Neural cell (in vitro differentiated cells): Measurements from ENCODE around the gene NECAP2. TPM values are rescaled to one million over a fixed set of nuclear protein-coding genes. Genes with fewer than 3 reads are reported as not detected.
"Not testable (repeated sequence)": the region's sequence is repeated elsewhere in the genome, so short reads cannot be mapped to it uniquely, and the experiment has no call there.

Source experiments
- H2AFZ ChIP-seq: fragments of 200-600, 300-800 bp; sonication (generic), shearing (Covaris generic); 2 replicates; pipeline ENCODE4 v1.6.0; 2014; ENCODE audit warnings: low read depth, mild to moderate bottlenecking, antibody characterized with exemption, low read length, moderate library complexity
- H3F3A ChIP-seq: fragments of 200-600 bp; shearing (Covaris generic); 2 replicates; pipeline ENCODE4 v1.6.1; 2016; ENCODE audit warnings: mild to moderate bottlenecking, moderate library complexity, mixed read lengths, antibody characterized with exemption, low read length; ENCODE audit not compliant: insufficient read depth, poor library complexity, severe bottlenecking
- H3K27ac ChIP-seq: fragments of 200-600, 300-800 bp; sonication (generic), shearing (Covaris generic); 2 replicates; pipeline ENCODE4 v1.5.1; 2014; ENCODE audit warnings: mild to moderate bottlenecking, low read length, moderate library complexity
- H3K27me3 ChIP-seq: fragments of 300-800, 200-600 bp; sonication (generic), shearing (Covaris generic); 2 replicates; pipeline ENCODE4 v1.6.0; 2014; ENCODE audit warnings: mild to moderate bottlenecking, low read depth, low read length, moderate library complexity; ENCODE audit not compliant: insufficient read depth
- H3K36me3 ChIP-seq: fragments of 300-800, 200-600 bp; sonication (generic), shearing (Covaris generic); 2 replicates; pipeline ENCODE4 v1.5.1; 2014; ENCODE audit warnings: mild to moderate bottlenecking, antibody characterized with exemption, low read length, moderate library complexity; ENCODE audit not compliant: insufficient read depth
- H3K4me2 ChIP-seq: fragments of 300-800, 200-600 bp; sonication (generic), shearing (Covaris generic); 2 replicates; pipeline ENCODE4 v1.6.0; 2014; ENCODE audit warnings: mild to moderate bottlenecking, low read length
- H3K4me3 ChIP-seq: fragments of 300-800, 200-600 bp; sonication (generic), shearing (Covaris generic); 2 replicates; pipeline ENCODE4 v1.5.1; 2014; ENCODE audit warnings: mild to moderate bottlenecking, low read length, moderate library complexity
- H3K79me2 ChIP-seq: fragments of 200-600 bp; shearing (Covaris generic); replicated peaks from 2 replicates; pipeline ENCODE4 v1.6.0; 2014; ENCODE audit warnings: mild to moderate bottlenecking, low read length, moderate library complexity; ENCODE audit not compliant: insufficient read depth
- H3K9ac ChIP-seq: fragments of 300-800, 200-600 bp; sonication (generic), shearing (Covaris generic); 2 replicates; pipeline ENCODE4 v1.6.1; 2016; ENCODE audit warnings: mild to moderate bottlenecking, low read length, mixed read lengths
- H3K9me2 ChIP-seq: fragments of 200-600 bp; shearing (Covaris generic); 2 replicates; pipeline ENCODE4 v1.6.1; 2016; ENCODE audit warnings: mild to moderate bottlenecking, low read length, mixed read lengths; ENCODE audit not compliant: insufficient read depth
- H3K9me3 ChIP-seq: fragments of 200-600, 300-800 bp; sonication (generic), shearing (Covaris generic); 2 replicates; pipeline ENCODE4 v1.6.1; 2016; ENCODE audit warnings: mild to moderate bottlenecking, mixed run types, low read length, moderate library complexity, mixed read lengths
- H4K20me1 ChIP-seq: fragments of 200-600 bp; shearing (Covaris generic); 2 replicates; pipeline ENCODE4 v1.6.1; 2016; ENCODE audit warnings: mild to moderate bottlenecking, mixed run types; ENCODE audit not compliant: insufficient read depth
- EP300 ChIP-seq: fragments of 450-650 bp; conservative IDR thresholded peaks from 2 replicates; pipeline ENCODE4 v1.6.1; 2014; ENCODE audit warnings: antibody characterized with exemption, mild to moderate bottlenecking, moderate library complexity; ENCODE audit not compliant: poor library complexity, severe bottlenecking
- EZH2 ChIP-seq: fragments of 200-600, 300-800 bp; shearing (Covaris generic), sonication (generic); IDR thresholded peaks from 2 replicates; pipeline ENCODE4 v1.6.1; 2014; ENCODE audit warnings: antibody characterized with exemption, low read length, borderline replicate concordance, mild to moderate bottlenecking; ENCODE audit not compliant: insufficient read depth, poor library complexity, severe bottlenecking
- MXI1 ChIP-seq: fragments of 450-650 bp; conservative IDR thresholded peaks from 2 replicates; pipeline ENCODE4 v1.6.1; 2014; ENCODE audit warnings: antibody characterized with exemption, mild to moderate bottlenecking; ENCODE audit not compliant: poor library complexity, severe bottlenecking
- POLR2AphosphoS5 ChIP-seq: IDR thresholded peaks from 2 replicates; pipeline ENCODE4 v1.6.1; 2012
- RAD21 ChIP-seq: fragments of 450-650 bp; conservative IDR thresholded peaks from 2 replicates; pipeline ENCODE4 v1.6.1; 2014; ENCODE audit warnings: antibody characterized with exemption, mild to moderate bottlenecking, moderate library complexity
- SMC3 ChIP-seq: fragments of 450-650 bp; conservative IDR thresholded peaks from 2 replicates; pipeline ENCODE4 v1.6.1; 2014; ENCODE audit warnings: antibody characterized with exemption, mild to moderate bottlenecking, moderate library complexity; ENCODE audit not compliant: poor library complexity
- TAF1 ChIP-seq: IDR thresholded peaks from 2 replicates; pipeline ENCODE4 v1.6.1; 2012; ENCODE audit warnings: low read depth
- polyA plus RNA-seq: library from polyadenylated mRNA; depleted of rRNA; stranded (reverse); fragments of >200 nt; gene quantifications from 2 replicates; pipeline ENCODE4 v1.2.3, GENCODE V29; 2014
- TF ChIP-seq, protein P1 (sequence below): IDR thresholded peaks from 2 replicates; pipeline ENCODE4 v1.6.1; 2012; ENCODE audit warnings: borderline replicate concordance
- TF ChIP-seq, protein P2 (sequence below): fragments of 450-650 bp; IDR thresholded peaks from 2 replicates; pipeline ENCODE4 v1.5.1; 2014; ENCODE audit warnings: antibody characterized with exemption, mild to moderate bottlenecking, moderate library complexity; ENCODE audit not compliant: poor library complexity, severe bottlenecking

Gene NECAP2
- polyA plus RNA-seq, 1 donor from 2014 or later, result 80.2 TPM

DNA sequence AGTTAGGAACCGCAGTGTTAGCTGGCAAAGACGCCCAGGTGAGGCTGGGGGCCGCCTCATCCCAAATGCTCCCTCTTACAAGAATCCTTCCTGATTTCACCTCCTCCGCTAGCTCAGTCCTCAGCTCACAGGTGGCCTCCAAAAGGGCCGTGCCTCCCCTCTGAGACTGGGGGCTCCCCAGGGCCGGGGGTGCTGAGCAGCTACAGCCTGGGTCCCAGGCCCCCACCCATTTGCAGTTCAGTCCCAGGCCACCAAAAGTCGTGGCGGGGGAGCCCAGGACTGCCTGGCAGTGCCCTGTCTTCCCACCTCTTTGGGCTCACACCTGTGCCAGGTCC is 43.9 kb downstream of the NECAP2 start:
- no peak overlapping the region for H3K4me2 ChIP-seq
- no peak overlapping the region for H3K27ac ChIP-seq
- no peaks in the 10 kb centered on the region for H3K9me2 ChIP-seq
- TF ChIP-seq MXI1 (no peak), RAD21 (no peak), SMC3 (no peak)
- no peaks in the 10 kb centered on the region for H3F3A ChIP-seq
- no peaks in the 10 kb centered on the region for H3K79me2 ChIP-seq
- H3K9me3 ChIP-seq, result no peaks in the 10 kb centered on the region
- no peaks in the 10 kb centered on the region for H3K36me3 ChIP-seq
- no peak overlapping the region for H2AFZ ChIP-seq
- no peak overlapping the region for H3K9ac ChIP-seq
- H4K20me1 ChIP-seq, result no peaks in the 10 kb centered on the region
- H3K4me3 ChIP-seq, result no peak overlapping the region
- H3K27me3 ChIP-seq, result no peaks in the 10 kb centered on the region

DNA sequence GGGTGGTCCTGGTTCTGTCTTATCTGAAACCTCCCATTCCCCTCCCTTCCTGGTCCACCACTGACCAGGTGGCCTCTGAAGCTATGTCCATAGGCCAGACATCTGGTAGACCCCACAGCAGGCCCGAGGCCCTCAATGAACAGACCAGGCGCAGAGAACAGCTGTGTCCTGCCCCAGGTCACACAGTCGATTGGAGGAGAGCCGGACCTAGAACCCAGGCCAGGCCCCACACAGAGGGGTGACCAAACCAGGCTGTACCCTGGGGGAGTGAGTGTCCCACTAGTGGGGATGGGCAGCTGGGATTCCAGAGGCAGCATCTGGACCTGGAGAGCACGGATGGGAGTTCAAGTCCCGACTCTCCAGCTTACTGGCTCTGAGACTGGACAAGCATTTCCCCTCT is 44.4 kb downstream of the NECAP2 start:
- Histone ChIP-seq H3K4me3 (no peak overlapping the region), H3K9me3 (no peaks in the 10 kb centered on the region), H3K9me2 (no peaks in the 10 kb centered on the region), H4K20me1 (no peaks in the 10 kb centered on the region), H3K27ac (no peak overlapping the region), H3K9ac (no peak overlapping the region), H3K36me3 (no peaks in the 10 kb centered on the region), H3F3A (no peaks in the 10 kb centered on the region), H3K79me2 (no peaks in the 10 kb centered on the region), H3K4me2 (no peak overlapping the region), H3K27me3 (no peaks in the 10 kb centered on the region), H2AFZ (no peak overlapping the region)
- TF ChIP-seq, protein P1, sequence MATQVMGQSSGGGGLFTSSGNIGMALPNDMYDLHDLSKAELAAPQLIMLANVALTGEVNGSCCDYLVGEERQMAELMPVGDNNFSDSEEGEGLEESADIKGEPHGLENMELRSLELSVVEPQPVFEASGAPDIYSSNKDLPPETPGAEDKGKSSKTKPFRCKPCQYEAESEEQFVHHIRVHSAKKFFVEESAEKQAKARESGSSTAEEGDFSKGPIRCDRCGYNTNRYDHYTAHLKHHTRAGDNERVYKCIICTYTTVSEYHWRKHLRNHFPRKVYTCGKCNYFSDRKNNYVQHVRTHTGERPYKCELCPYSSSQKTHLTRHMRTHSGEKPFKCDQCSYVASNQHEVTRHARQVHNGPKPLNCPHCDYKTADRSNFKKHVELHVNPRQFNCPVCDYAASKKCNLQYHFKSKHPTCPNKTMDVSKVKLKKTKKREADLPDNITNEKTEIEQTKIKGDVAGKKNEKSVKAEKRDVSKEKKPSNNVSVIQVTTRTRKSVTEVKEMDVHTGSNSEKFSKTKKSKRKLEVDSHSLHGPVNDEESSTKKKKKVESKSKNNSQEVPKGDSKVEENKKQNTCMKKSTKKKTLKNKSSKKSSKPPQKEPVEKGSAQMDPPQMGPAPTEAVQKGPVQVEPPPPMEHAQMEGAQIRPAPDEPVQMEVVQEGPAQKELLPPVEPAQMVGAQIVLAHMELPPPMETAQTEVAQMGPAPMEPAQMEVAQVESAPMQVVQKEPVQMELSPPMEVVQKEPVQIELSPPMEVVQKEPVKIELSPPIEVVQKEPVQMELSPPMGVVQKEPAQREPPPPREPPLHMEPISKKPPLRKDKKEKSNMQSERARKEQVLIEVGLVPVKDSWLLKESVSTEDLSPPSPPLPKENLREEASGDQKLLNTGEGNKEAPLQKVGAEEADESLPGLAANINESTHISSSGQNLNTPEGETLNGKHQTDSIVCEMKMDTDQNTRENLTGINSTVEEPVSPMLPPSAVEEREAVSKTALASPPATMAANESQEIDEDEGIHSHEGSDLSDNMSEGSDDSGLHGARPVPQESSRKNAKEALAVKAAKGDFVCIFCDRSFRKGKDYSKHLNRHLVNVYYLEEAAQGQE, result no peak
- TF ChIP-seq POLR2AphosphoS5 (no peak), RAD21 (no peak), MXI1 (no peak), EZH2 (no peak), EP300 (no peak), SMC3 (no peak), TAF1 (no peak)
- TF ChIP-seq, protein P2, sequence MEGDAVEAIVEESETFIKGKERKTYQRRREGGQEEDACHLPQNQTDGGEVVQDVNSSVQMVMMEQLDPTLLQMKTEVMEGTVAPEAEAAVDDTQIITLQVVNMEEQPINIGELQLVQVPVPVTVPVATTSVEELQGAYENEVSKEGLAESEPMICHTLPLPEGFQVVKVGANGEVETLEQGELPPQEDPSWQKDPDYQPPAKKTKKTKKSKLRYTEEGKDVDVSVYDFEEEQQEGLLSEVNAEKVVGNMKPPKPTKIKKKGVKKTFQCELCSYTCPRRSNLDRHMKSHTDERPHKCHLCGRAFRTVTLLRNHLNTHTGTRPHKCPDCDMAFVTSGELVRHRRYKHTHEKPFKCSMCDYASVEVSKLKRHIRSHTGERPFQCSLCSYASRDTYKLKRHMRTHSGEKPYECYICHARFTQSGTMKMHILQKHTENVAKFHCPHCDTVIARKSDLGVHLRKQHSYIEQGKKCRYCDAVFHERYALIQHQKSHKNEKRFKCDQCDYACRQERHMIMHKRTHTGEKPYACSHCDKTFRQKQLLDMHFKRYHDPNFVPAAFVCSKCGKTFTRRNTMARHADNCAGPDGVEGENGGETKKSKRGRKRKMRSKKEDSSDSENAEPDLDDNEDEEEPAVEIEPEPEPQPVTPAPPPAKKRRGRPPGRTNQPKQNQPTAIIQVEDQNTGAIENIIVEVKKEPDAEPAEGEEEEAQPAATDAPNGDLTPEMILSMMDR, result no peak

DNA sequence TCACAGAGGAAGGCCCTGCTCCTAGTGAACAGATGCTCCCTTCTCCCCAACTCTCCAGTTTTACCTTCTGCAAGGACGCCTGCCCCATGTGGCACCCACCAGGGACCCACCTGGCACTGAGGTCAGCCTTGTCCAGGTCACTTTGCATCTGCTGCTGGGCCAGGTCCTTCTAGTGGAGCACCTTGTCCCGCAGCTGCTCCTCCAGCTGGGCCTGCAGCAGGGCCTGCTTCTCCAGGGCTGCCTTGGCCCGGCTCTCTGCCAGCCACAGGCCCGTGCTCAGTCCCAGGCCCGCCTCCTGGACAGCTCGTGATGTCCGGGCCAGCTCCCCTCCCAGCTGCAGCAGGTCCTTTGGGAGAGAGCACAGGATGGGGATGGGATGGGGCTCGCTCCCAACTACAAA is 45.8 kb downstream of the NECAP2 start:
- H3K36me3 ChIP-seq, H2AFZ ChIP-seq, H4K20me1 ChIP-seq, H3K27me3 ChIP-seq, H3K9me2 ChIP-seq, H3K9me3 ChIP-seq, H3K79me2 ChIP-seq, H3K9ac ChIP-seq, H3F3A ChIP-seq, H3K4me3 ChIP-seq, H3K27ac ChIP-seq, H3K4me2 ChIP-seq: not testable (repeated sequence)

DNA sequence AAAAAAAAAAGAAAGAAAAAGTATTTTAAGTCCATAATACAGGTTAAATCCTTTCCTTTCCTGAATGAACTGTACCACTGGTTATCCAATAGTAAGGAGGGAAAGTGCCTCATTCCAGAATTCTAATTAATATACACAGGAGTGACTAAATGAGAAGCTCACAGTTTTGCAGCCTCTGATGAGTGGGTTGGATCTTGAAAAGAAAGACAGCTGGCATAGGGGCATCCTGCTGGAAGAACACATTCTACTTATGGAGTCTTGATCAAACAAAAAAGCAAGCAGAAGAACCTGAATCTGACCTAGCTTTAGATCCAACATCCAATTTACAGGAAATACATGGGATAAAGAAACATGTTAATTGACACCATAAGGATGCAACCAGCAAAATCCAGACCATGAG is 46.5 kb downstream of the NECAP2 start:
- H3K27ac ChIP-seq, H3K9me2 ChIP-seq, H3K4me2 ChIP-seq, H3K9ac ChIP-seq, H3F3A ChIP-seq, H3K36me3 ChIP-seq, H3K79me2 ChIP-seq, H2AFZ ChIP-seq, H3K4me3 ChIP-seq, H3K27me3 ChIP-seq, H4K20me1 ChIP-seq, H3K9me3 ChIP-seq: not testable (repeated sequence)

DNA sequence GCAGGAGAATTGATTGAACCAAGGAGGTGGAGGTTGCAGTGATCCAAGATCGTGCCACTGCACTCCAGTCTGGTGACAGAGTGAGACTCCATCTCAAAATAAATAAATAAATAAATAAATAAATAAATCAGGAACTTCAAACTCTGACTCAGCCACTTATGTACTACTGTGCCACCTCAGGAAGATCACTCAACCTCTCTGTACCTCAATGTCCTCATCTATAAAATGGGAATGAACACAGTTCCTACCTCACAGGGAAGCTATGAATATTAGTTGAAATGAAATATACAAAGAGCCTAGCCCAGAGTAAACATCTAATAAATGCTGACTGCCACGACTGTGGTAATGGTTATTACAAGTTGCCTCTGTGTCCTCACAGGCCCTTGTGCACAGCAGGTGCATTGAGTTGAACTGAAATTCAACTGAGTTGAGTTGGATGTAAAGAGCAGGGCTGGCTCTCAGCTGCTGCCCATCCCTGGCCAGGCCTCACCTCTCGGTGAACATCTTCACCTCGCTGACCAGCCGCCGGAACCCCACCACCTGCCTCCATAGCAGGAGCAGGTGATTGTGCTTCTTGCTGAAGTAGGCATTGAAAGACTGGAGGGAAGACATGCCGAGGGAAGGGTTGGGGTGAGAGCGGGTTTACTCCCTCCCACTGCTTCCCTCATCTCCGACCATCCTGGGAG is 48.8 kb downstream of the NECAP2 start:
- not testable (repeated sequence) for H3K9me2 ChIP-seq, H3K9ac ChIP-seq, H3K79me2 ChIP-seq, H3K27me3 ChIP-seq, H4K20me1 ChIP-seq, H3K36me3 ChIP-seq, H3F3A ChIP-seq, H3K27ac ChIP-seq, H2AFZ ChIP-seq, H3K4me2 ChIP-seq, H3K9me3 ChIP-seq, H3K4me3 ChIP-seq
